Dendritic cell treated with granulocyte-macrophage colony-stimulating factor and Interleukin-4, amounts not matched to agents 40 ng/mL and 50 ng/mL, for 4 days (primary cell): ENCODE measurements around the gene JUN.
"Not testable (repeated sequence)": the region's sequence is repeated elsewhere in the genome, so short reads cannot be mapped to it uniquely, and the experiment has no call there.

Experiments
- H3K27ac Mint-ChIP-seq: one replicate; pipeline ENCODE4 v1.8.0; 2022; ENCODE audit warnings: mild to moderate bottlenecking, mixed read lengths
- H3K27me3 Mint-ChIP-seq: one replicate; pipeline ENCODE4 v1.8.0; 2022; ENCODE audit warnings: mild to moderate bottlenecking, mixed read lengths
- H3K36me3 Mint-ChIP-seq: one replicate; pipeline ENCODE4 v1.8.0; 2022; ENCODE audit warnings: low read depth, mixed read lengths
- H3K4me1 Mint-ChIP-seq: one replicate; pipeline ENCODE4 v1.8.0; 2022; ENCODE audit warnings: low read depth, mixed read lengths
- H3K4me3 Mint-ChIP-seq: one replicate; pipeline ENCODE4 v1.8.0; 2022; ENCODE audit warnings: mild to moderate bottlenecking, moderate library complexity, mixed read lengths
- H3K9me3 Mint-ChIP-seq: one replicate; pipeline ENCODE4 v1.8.0; 2022; ENCODE audit warnings: mixed read lengths
- intact Hi-C: fragments of 100-400 bp; cut with micrococcal nuclease; formaldehyde crosslinking; loops from one replicate; pipeline ENCODE4 v1.15.0; 2022

Gene JUN

DNA sequence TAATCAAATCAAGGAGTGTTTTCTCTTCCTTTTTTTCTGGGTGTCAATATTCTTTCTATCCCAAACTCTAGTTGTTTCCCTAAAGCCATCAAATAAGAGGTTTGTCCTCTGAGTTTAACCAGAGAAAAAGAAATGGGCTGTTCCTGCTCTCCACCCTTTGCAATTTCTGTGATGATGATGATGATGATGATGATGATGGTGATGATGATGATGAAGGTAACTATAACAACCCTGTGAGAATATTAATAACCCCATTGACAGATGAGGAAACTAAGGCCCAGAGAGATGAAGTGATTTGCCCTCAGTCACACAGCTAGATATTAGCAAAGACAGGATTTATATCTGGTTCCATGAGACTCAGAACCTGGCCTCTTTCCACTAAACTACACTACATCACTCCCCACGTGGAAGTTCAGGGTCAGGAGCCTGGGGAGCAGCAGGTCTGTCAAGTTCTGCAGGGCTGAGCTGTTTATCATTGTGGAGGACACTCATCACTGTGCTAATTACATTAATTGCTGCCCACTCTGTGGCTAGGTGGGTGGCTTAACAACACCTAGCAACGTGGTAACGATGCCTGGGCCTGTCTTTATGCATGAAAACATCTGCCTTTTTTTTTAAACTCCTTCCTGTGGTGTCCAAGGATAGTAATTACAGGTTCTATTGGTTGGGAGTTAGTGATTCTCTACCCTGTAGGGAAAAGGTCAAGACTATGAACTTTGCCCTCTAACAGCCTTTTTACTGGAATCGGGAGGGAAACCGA is 19.0 kb upstream of the JUN start:
- intact Hi-C loops = no loop called here
- H3K4me3 Mint-ChIP-seq = no peak overlapping the region
- H3K4me1 Mint-ChIP-seq = peaks cover 31% of the 10 kb centered on the region
- H3K9me3 Mint-ChIP-seq = no peaks in the 10 kb centered on the region
- H3K27me3 Mint-ChIP-seq = peaks cover 2% of the 10 kb centered on the region
- H3K36me3 Mint-ChIP-seq = no peaks in the 10 kb centered on the region
- H3K27ac Mint-ChIP-seq = no peak overlapping the region

DNA sequence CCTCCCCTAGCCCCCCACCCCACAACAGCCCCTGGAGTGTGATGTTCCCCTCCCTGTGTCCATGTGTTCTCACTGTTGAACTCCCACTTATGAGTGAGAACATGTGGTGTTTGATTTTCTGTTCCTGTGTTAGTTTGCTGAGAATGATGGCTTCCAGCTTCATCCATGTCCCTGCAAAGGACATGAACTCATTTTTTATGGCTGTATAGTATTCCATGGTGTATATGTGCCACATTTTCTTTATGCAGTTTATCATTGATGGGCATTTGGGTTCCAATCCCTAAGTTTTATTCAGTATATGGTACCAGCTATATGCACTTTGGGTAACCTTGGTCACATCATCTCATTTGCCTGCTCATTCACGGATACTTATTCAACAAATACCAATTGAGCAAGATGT is 17.4 kb upstream of the JUN start:
- intact Hi-C loops = not testable (repeated sequence)

DNA sequence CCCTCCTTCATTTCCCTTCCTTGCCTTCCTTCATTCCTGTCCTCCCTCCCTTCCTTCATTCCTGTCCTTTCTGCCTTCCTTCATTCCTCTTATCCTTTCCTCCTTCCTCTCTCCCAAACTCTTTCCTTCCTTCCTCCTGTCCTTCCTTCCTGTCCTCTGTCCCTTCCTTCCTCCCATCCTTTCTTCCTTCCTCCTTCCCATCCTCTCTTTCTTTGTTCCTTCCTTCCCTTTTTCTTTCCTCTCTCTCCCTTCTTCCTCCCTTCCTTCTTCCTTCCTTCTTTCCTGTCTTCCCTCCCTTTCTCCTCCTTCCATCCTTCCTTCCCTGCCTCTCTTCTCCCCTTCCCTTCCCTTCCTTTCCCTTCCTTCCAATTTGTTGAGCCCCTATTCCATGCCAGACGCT is 15.8 kb upstream of the JUN start:
- no peaks in the 10 kb centered on the region for H3K9me3 Mint-ChIP-seq
- intact Hi-C loops = no loop called here
- H3K27me3 Mint-ChIP-seq = peaks cover 6% of the 10 kb centered on the region
- H3K36me3 Mint-ChIP-seq = no peaks in the 10 kb centered on the region
- no peak overlapping the region for H3K27ac Mint-ChIP-seq
- peaks cover 3% of the 10 kb centered on the region for H3K4me1 Mint-ChIP-seq
- no peak overlapping the region for H3K4me3 Mint-ChIP-seq

More for the DNA sequence above, 17.4 kb upstream of the JUN start:
- H3K4me3 Mint-ChIP-seq, H3K36me3 Mint-ChIP-seq, H3K27ac Mint-ChIP-seq, H3K9me3 Mint-ChIP-seq, H3K27me3 Mint-ChIP-seq: not testable (repeated sequence)
- peaks cover 18% of the 10 kb centered on the region for H3K4me1 Mint-ChIP-seq

DNA sequence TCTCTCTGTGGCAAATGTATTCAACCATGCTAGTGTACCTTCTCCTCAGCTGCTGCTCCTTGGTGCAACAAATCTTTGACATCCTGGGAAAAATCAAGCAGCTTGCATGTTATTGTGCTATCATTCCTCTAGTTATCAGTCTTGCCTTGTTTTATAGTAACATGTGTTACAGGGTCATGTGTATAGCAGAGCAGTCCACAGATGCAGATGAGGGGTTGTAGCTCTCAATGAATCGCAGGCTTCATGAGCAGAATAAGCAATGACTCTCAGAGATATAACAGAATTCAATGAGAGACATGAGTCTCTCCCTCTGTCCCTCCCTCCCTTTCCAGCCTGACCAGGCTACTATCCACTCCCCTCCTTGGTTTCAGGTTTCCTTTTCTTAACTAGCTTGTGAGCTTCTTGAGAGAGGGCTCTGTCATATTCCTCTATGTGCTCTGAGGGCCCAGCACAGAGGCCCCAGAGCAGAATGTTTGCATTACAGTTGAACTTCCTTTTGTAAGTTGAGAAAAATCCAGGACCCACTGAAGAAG is 15.1 kb upstream of the JUN start:
- Mint-ChIP-seq H3K4me1 (no peaks in the 10 kb centered on the region), H3K4me3 (no peak overlapping the region), H3K36me3 (no peaks in the 10 kb centered on the region), H3K27ac (no peak overlapping the region), H3K9me3 (no peaks in the 10 kb centered on the region), H3K27me3 (peaks cover 6% of the 10 kb centered on the region)
- intact Hi-C loops = no loop called here

DNA sequence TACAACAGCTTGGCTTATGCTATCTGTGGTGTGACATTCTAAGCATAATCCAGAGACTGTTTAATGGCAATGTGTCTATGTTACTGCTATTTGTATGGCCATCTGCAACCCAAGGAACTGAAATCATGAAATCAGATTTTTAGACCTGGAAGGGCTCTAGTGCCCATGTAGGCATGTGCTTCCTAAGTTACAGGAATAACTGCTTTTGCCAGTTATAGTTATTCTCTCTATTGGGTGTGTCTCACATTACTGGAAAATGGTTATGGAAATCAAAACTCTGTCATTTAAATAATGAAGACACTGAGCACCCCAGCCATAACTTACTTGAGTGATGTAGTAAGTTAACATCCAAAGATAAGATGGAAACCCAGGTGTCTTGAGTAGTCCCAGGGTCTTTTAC is 12.6 kb upstream of the JUN start:
- intact Hi-C loops = no loop called here
- H3K9me3 Mint-ChIP-seq = no peaks in the 10 kb centered on the region

DNA sequence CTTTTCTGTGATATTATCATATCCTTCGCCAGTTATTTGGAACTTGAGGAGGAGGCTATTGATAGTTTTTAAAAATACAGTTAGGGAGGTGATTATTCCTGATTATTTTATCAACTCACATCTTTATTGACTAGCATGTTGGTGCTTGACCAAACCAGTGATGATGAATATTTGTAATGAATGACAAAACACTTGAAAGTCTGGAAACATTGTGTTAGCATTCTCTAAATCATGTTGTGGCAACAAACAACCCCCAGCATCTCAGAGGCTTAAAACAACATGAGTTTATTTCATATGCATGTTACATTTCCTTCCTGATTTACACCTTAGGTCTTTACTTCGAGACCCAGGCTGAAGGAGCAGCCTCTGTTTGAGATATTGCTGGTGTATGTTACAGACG is 10.7 kb upstream of the JUN start:
- Mint-ChIP-seq H3K4me3 (no peak overlapping the region), H3K27ac (no peak overlapping the region), H3K4me1 (peaks cover 18% of the 10 kb centered on the region), H3K9me3 (no peaks in the 10 kb centered on the region), H3K36me3 (no peaks in the 10 kb centered on the region), H3K27me3 (peaks cover 16% of the 10 kb centered on the region)
- intact Hi-C loops = no loop called here

More for the DNA sequence above, 12.6 kb upstream of the JUN start:
- Mint-ChIP-seq H3K36me3 (no peaks in the 10 kb centered on the region), H3K4me1 (no peaks in the 10 kb centered on the region), H3K27ac (no peak overlapping the region), H3K27me3 (peaks cover 16% of the 10 kb centered on the region), H3K4me3 (no peak overlapping the region)

DNA sequence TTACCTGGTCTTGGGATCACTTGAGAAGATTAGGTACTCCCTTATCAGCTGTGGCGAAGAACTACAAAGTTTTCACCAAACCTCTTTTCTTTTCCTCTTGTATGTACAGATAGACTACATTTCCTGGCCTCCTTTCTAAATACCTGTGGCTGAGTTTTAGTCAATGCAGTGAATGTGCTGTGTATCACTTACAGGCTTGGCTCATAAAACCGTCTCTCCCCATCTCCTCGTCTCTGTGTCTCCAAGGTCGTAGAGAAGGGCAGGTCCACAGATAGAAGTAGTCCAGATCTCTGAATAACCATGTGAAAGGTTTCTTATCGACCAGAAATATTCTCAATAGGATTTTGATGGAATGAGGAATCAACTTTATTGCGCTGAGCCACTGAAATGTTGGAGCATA is 9.0 kb upstream of the JUN start:
- no peaks in the 10 kb centered on the region for H3K36me3 Mint-ChIP-seq
- H3K9me3 Mint-ChIP-seq = peaks cover 14% of the 10 kb centered on the region
- peaks cover 21% of the 10 kb centered on the region for H3K4me1 Mint-ChIP-seq
- no peak overlapping the region for H3K27ac Mint-ChIP-seq
- H3K4me3 Mint-ChIP-seq = no peak overlapping the region
- intact Hi-C loops = no loop called here
- peaks cover 14% of the 10 kb centered on the region for H3K27me3 Mint-ChIP-seq

DNA sequence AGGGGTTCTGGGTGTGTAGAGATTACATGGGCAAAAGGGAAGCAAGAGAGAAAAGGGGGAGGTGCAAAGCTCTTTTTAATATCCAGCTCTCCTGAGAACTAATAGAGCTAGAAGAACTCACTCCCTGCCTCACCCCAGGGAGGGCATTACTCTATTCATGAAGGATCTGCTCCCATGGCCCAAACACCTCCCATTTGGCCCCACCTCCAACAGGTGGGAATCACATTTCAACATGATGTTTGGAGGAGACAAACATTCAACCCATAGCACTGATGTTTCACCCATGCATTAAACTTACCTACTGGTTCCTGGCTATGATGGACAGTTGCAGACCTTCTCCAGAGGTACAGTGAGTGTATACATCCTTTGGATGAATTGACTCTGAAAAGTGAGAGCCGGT is 7.3 kb upstream of the JUN start:
- Mint-ChIP-seq H3K36me3 (no peaks in the 10 kb centered on the region), H3K9me3 (peaks cover 14% of the 10 kb centered on the region), H3K27ac (no peak overlapping the region), H3K4me3 (no peak overlapping the region), H3K27me3 (peaks cover 21% of the 10 kb centered on the region), H3K4me1 (peaks cover 21% of the 10 kb centered on the region)
- intact Hi-C loops = no loop called here

DNA sequence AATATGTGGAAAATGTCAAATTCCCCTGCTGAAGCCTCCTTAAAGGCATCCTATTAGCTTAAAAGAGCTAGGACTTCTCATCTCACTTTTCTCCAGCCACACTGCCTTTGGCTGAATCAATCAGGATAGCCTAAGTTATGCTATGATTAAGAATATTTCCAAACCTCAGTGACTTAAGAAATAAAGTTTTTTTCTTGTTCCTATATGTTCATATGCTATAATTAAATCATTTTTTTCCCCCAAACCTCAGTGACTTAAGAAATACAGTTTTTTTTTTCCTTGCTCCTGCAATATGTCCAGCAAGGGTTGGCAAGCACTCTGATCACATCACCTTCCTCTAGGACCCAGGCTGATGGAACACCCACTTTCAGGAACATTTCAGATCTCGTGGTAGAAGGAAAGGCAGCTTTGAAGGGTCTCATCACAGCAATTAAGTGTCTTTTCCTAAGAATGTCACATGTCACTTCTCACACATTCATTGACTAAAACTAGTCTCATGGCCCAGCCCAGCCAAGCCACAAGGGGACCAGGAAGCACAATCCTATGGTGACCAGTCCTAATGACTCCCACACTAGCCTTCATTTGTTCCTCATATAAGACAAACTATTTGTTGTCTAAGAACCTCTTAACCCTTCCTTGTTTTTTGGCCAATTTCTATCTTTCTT is 6.3 kb upstream of the JUN start:
- Mint-ChIP-seq H3K9me3 (peaks cover 14% of the 10 kb centered on the region), H3K27me3 (peaks cover 17% of the 10 kb centered on the region), H3K4me3 (no peak overlapping the region), H3K27ac (no peak overlapping the region), H3K36me3 (no peaks in the 10 kb centered on the region), H3K4me1 (peaks cover 21% of the 10 kb centered on the region)
- intact Hi-C loops = no loop called here

DNA sequence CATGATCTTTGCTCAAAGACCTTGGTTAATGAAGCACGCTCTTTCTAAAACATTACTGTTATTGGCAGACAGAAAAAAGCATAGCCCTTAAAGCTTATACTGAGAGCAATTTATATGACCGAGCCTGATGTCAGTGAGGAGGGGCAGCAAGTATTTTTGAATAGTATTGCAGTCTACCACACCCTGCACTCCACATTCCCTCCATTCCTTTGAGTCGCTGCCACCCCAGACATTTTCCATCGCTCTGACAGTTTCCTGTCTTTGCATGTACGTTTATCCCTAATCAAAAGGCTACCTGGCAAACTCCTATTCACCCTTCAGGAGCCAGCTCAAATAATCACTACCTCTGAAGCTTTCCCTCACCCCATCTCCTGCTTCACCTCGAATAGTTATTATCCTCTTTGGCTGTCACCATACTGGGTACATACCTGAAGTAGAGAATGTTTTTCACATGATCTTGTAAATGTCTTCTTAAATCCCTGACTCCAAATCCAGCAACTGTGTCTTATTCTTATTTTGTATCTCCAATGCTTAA is 5.5 kb upstream of the JUN start:
- Mint-ChIP-seq H3K4me1 (peaks cover 21% of the 10 kb centered on the region), H3K27me3 (peaks cover 17% of the 10 kb centered on the region), H3K9me3 (peaks cover 14% of the 10 kb centered on the region), H3K4me3 (no peak overlapping the region), H3K36me3 (peaks cover 2% of the 10 kb centered on the region), H3K27ac (no peak overlapping the region)
- intact Hi-C loops = no loop called here

DNA sequence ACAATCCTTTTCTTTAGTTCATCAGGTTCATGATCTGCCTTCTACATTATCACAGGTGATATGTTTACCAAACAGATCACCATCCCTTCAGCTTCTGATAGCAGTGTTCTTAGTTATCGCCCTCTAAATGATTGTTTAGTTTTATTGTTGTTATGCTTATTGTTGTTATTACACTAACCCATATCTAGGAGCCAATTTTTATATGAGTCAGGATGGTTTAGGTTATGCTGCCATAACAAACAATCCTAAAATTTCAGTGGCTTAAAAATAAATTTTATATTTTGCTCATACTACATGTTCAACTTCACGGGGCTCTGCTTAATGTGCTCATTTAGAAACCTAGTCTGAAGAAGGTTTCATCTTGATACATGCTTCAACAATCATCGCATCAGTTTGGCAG is 4.4 kb upstream of the JUN start:
- Mint-ChIP-seq H3K36me3 (peaks cover 13% of the 10 kb centered on the region), H3K9me3 (peaks cover 14% of the 10 kb centered on the region), H3K27me3 (peaks cover 12% of the 10 kb centered on the region), H3K4me1 (peaks cover 21% of the 10 kb centered on the region), H3K4me3 (no peak overlapping the region), H3K27ac (no peak overlapping the region)
- intact Hi-C loops = no loop called here

DNA sequence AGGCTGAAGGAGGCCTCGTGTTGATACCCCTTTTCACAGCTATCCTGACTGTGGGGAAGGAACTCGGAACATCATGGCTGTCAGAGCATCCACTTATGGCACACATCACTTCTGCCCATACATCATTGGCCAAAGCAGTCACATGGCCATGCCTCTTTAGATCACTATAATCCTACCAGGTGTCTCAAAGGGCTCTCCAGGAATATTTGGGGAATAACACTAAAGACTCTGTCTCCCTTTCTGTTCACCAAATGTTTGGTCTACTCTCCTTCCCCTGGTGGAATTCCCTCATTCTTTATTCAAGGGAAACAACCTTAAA is 3.0 kb upstream of the JUN start:
- Mint-ChIP-seq H3K4me1 (peaks cover 25% of the 10 kb centered on the region), H3K4me3 (no peak overlapping the region), H3K36me3 (peaks cover 27% of the 10 kb centered on the region), H3K27me3 (peaks cover 7% of the 10 kb centered on the region), H3K9me3 (peaks cover 14% of the 10 kb centered on the region), H3K27ac (no peak overlapping the region)
- intact Hi-C loops = no loop called here

DNA sequence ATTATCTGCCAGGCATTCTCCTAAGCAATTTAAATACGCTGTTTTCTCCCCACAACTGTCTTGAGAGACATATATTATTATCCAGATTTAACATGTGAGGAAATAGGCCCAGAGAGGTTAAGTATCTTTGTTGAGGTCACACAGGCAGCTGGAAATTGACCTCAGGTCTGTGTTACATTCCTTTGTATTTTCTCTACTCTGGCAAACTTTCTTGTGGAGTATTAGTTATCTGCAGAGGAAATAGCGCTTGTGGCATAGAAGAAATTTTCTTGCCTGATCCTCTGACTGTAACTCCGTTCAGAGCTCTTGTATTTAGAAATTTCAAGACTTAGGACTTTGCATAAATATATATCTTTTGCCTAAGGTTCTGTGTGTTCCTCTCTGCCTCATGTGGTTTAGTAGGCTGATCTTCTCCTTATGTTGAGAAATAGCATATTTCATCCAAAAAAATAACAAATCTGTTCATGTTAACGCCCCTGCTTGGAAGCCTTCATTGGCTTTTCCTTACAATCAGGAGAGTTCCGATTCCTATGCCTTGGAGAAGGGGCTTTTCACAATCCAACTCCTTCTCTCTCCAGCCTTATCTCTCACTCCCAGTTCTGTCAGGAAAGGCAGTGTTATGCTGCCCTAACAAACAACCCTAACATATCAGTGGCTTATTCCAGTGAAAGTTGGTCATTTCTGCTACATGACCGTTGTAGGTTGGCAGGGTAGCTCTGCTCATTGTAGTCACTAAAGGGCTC is 2.5 kb upstream of the JUN start:
- Mint-ChIP-seq H3K36me3 (peaks cover 31% of the 10 kb centered on the region), H3K27ac (no peak overlapping the region), H3K4me1 (peaks cover 27% of the 10 kb centered on the region), H3K9me3 (peaks cover 14% of the 10 kb centered on the region), H3K27me3 (peaks cover 7% of the 10 kb centered on the region), H3K4me3 (no peak overlapping the region)
- intact Hi-C loops = no loop called here
